Activated effector memory CD4-positive, alpha-beta T cell treated with Interleukin-2 at 50 U/mL for 16 hours (primary cell): ENCODE data around the gene BHLHE23.
A peak's percentile ranks its signal among the peaks of the same experiment; 100 is the strongest.

ENCODE experiments used
- DNase-seq: peaks from one replicate; pipeline ENCODE4 v3.0.0-alpha.2; 2020

The BHLHE23 gene

DNA sequence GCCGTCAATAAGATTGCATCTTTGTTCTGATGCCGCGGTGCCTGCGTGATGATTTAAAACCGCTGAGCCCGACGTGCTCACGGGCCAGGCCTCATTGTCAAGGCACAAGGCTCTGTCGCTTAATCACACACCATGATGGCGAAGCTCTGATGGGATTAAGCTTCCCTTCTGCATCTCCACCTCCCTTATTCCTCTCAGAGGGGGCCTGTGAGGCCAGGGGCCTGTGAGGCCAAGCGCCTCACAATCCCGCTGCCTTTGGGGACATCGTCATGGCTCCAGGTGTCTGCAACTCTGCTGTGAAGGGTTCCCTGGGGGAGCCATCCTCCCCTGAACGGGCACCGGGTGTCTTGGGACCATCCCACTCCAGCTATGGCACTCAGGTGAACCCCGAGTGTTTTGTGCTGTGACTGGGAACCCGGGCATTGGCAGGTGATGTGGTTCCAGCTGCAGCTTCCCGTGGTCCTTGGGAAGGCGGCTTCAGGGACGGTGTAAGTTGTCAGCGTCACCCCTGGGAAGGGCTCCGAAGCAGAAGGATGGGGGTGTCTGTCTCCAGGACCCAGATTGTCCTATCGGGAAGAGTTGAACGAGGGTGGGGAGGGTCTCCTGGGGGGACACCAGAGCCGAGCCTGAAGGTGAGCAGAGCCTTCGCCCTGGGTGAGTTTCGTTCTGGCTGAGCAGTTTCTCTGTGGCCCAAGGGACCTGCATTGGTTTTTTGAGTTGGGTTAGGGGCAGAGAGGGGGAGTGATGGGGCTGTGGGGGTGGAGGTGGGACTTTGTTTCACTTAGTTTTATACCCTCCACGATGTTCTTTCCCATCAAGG, 18.0 kb upstream of the BHLHE23 start:
- DNase-seq: no peak

DNA sequence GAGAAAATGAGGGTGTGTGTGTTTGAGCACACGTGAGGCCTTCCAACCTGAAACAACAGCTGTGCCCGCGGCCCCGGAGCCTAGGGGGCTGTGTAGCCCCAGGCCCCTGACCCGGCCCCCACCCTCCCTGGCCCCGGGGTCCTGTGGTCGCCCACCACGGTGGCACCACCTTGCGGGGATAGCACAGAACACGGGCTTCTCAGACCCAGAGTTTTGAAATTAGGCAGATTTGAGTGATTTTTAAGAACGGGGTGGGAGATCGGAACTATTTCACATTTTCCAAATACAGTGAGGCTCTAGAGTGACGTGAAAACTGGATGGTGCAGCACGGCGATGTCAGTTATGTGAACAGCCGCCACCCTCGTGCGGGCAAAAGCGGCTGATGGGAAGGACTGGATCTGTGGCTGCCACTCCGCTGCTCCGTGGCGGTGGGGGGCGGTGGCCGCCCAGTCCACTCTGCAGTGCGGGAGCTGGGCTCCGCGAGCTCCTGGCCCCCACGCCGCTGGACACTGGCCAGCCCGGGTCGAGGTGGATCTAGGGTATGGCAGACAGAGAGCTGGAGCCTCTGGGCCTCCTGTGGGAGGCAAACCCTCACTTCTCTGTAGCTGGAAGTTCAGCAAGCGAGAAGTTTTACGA, 17.3 kb upstream of the BHLHE23 start:
- DNase-seq: no peak

DNA sequence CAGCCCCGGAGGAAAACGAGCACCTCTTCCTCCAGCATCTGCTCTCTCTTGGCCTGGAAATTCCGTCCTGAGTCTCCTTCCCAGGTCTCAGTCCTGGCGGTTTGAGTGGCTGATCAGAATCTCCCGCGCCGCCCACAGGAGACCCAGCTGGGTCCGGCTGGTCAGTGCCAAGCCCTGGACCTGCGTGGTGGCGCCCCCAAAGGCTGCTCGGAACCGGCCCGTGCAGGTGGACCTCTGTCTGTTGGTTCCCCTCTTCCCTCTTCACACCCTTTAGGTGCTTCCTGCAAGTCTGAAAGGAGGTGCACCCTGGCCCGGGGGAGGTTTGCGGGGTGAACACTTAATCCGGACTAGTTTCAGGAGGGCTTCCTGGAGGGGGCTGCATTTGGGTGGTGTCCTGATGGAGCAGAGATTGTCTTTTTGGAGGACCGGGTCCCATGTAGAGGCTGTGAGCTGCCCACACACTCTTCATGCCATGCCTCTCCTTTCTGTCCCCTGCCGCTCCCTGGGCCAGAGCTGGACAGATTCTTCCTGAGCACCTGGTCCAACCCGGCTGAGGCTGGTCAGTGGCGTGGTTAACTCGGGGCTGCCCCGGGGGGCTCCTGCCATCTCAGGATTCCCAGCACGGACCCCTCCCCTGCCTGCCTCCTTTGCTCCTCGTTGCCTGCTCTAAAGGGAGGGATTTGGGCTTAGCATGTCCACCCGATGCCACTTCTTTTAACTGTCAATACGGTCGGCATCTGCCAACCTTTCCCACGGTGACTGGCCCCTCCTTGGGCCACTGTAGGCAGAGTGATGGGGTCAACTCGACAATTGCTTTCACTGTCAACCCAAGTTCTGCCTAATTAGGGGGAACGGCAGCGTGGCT, 16.5 kb upstream of the BHLHE23 start:
- no peak for DNase-seq

DNA sequence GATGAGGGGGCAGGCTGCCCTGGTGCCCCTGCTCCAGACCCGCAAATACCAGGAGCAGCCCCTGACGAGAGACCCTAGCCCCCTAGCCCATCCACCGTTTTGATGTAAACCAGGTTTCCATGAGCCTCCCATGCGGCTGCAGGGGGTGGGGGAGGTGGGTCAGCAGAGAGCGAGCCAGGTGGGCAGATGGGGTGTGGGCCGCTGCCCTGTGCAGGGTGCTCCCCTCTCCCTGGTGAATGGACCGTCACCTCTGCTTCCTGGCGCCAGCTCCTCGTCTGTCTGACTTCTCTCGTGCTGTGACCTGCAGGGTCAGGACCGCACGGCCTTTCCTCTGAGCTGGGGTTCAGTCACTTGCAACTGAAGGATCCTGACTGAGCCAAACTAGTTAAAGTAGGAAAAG, 15.7 kb upstream of the BHLHE23 start:
- DNase-seq: no peak

DNA sequence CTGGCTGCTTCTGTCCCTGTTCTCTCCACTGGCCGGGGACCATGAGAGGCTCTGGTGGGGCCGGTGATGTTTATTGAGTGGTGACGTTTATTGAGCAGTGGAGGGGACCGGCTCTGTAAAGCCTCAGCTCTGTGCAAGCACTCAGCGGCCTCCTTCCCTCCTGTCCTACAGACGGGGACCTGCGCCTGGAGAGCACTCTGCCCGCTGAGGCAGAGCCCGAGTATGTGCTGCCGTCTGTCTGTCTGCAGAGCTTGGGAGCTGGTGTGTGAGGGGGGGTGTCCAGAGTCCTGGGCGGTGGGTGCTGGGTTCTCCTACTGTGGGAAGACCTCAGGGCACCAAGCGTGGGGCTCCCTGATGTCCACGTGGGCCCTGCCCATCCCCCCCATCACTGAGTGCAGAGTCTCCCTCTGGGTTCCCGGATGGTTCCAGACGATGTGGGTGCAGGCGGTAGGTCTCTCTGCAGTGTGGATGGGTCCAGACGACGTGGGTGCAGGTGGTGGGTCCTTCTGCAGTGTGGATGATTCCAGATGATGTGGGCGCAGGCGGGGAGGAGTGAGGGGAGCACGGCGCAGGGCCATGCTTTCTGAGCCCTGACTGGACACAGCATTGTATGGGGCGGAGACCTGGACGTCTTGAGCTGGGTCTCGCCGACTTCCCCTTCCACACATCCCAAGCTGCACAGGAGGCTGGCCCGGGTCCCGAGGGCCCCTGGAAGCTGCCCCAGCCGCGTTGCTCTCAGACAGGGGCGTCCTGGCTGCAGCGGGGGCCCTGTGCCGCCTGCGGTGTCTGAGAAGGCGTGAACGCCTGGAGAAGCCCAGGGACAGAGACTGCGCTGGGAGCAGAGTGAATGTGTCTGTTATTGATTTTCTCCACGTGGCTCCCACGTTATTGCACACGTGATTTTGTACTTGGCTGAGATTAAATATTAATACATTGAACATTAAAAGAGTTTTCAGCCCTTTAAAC, 14.9 kb upstream of the BHLHE23 start:
- DNase-seq: no peak

DNA sequence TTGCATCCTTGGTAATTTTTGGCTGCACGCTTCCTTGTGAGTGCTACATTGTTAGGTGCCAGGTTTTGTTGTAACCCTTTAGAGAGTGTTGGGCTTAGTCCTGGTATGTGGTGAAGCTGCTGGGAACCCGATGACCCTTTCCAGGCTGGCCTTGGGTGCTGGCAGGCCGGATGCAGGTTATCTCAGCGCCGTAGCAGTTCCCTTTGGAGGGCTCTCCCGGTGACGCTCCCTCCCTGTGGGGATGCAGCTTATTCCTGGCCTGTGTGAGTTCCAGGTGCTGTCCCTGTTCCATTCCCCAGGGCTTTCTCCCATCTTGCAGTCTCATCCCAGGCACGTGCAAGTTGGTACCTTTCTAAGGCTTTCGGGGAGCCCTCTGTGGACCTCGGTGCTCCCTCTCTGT, 13.9 kb upstream of the BHLHE23 start:
- no peak for DNase-seq

DNA sequence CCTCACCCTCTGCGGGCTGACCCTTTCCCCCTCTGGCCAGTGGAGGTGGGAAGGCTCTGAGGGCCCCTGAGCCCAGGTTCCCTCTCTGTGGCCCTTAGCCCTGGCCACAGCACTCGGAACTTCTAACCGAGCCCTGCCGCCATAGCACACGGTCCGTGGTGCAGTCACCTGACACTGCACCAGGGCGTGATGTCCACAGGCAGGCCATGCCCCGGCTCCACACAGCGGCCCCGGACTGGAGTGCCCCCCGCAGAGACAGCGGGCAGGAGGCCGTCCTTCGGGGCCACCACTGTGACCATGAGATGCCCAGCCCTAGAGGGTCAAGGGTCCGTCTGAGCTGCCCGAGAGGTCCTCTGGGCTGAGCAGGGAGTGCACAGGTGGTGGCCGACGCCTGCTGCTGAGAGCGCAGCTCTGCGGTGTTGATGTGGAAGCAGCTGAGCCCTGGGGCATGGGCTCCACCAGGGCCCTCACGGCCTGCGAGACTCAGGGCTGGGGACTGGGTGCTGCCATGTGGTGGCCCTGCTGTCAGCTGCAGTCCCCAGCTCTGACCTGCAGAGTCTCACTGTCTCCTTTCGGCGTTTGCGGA, 11.2 kb upstream of the BHLHE23 start:
- no peak for DNase-seq

DNA sequence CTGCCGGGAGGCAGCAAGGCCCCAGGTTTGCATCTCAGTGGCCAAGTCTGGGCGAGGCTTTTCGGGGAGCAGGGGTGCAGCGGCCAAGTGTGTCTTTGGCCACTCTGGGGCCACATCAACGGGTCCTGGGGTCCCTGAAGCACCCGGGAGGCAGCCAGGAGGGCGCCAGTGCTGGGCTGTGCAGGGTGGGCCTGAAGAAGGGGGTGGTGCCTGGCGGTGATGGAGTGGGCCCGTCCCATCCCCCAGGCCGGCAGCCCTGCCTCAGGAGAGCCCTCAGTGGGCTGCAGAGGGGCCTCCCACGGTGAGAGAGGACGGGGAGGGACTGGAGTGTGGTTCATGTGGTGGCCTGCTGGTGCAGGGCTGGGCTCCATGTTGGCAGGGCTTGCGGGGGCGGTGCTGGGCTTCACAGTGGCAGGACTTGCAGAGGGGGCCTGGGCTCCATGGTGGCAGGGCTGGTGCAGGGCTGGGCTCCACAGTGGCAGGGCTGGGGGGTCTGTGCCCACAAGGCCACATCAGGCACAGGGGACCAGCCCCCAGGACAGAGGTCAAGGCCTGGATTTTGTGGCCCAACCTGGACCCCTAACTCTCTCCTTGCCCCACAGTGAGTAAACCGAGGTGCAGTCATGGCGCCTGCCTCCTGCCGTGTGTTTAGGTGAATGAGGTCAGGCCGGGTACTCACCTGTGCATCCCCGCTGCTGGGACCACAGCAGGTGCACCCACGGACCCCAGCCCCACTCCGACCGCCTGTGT, 10.5 kb upstream of the BHLHE23 start:
- no peak for DNase-seq

DNA sequence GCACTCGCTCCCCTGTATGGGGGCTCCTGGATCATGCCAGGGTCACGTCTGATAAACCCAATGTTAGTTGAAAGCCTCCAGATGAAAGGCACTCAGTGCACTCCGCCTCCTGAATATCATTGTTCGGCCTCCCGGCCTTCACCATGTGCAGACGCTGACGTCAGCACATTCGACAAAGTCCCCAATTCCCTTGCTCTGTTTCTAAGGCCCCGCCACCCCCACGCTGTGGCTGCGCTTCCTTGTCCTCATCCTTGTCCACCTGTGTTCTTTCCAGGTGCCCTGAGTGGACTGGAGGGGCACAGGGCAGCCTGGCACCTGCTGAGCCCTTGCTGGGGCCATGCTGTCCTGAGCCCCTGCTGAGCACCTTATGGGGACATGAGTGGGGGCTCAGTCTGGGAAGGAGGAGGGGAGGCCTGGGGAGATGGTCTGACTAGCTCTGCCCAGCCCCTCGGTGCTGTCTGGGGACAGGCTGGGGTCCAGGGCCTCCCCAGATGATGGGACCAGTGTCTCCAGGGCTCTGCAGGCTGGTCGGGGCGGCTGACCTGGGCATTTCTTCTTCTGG, 9.8 kb upstream of the BHLHE23 start:
- no peak for DNase-seq

DNA sequence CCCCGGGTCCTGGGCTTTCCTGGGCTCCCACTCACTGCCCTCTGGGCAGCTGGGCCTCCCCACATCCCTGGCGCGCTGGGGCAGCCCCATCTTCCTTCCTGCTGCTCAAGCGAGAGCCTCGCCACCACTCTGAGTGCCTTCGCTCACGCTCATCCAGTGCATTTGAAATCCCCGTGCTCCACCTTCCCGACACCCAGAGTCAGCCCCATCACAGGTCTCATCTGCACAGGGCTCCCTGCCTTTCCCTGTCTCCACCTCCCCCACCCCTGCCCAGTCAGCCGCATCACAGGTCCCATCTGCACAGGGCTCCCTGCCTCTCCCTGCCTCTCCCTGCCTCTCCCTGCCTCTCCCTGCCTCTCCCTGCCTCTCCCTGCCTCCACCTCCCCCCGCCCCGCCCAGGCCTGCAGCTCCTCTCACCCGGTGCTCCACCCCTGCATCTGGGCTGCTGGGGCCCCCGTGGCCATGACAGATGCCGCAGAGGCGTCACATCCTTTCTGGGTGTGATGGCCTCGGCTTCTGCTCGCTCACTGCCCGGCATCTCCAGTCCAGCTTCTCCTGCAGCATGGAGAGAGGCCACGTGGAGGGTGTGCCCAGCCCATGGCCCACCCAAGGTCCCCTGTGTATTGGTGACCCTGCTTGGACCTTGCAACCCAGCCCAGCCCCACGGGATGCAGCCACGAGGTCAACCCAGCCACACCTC, 9.0 kb upstream of the BHLHE23 start:
- DNase-seq: no peak

DNA sequence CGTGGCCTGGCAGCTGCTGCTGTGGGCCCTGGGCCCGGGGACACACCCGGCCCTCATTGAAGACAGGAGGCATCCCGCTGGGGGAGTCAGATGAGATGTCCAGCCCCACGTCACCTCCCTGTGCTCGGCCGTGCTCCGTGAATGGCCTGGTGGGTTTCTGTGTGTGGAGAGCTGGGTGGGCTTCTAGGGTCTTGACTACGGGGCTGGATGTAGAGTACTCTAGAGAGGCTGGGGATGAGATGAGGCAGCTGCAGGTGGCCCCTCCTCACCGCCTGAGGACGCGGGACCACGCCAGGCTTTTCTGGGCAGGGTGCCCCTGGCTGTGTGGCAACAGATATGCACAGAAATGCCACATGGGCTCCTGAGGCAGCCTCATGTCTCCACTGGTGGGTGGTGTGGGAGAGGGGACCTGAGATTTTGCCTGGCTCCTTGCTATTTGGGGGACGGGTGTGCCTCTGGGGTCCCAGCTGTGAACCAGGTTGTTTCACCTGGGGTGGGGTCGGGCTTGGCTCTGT, 8.4 kb upstream of the BHLHE23 start:
- no peak for DNase-seq

DNA sequence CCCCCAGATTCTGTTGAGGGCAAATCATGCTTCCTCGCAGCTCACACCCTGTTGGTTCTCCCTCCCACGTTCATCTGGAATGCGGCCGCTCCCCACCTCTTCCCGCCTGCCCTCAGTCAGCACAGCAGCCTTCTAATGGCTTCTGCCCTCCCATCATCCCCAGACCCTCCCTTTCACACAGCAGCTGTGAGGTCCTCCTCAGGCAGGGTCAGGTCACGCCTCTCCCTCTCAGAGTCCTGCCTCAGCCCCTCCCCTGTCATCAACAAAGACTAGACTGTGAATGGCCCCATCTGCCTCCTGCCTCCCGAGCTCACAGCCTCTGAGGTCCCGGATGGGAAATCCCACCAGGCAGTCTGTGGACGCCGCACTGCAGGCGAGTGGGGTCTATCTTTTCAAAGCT, 7.9 kb upstream of the BHLHE23 start:
- no peak for DNase-seq

DNA sequence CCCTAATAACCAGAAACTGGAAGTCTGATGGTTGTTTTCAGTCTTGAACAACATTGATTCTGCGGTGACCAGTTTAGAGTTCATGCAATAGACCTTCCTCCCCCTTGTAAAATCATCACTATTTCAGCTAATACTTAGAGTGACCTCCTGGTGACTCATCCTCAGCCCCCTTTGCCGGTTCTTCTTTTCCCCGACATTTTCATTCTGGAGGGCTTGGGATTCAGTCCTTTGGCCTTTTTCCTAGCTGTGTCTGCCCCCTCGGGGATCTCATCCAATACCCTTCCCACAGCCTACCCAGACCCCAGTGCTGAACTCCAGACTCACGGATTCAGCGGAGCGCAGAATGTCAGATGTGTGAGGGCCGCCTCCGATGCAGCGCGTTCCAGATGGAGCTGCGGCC, 7.5 kb upstream of the BHLHE23 start:
- DNase-seq: no peak

DNA sequence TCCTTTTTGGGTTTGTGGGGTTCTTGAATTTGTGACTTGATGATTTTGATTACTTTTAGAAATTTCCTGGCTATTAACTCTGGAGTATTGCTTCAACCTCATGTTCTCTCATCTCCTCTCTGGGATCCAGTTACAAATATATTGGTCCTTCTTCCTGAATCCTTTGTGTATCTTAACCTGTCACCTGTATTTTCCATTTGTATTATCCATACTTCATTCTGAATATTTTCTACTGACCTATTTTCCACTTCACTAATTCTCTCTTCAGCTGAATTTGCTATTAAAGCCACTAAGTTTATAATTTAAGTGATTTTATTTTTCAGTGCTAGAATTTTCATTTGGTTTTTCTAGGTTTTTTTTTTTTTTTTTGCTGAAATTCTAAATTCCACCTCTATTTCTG, 6.4 kb upstream of the BHLHE23 start:
- no peak for DNase-seq

DNA sequence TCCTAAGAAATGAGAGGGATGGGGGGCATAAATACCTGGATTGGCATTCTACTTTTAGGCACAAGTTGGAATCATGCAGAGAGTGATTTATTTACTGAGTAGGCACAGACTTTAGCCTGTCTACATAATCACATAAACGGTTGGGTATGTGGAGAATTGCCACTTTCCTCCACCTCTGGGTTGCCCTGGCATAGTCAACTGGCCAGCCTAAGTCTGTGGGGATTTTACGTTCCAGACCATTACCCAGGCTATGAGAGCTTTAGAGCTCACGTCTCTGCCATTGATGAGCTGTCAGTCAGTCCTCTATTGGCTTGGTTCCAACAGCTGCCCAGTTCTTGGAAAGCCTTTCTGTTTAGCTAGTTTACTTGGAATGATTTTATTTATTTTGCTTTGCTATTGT, 5.0 kb upstream of the BHLHE23 start:
- no peak for DNase-seq

DNA sequence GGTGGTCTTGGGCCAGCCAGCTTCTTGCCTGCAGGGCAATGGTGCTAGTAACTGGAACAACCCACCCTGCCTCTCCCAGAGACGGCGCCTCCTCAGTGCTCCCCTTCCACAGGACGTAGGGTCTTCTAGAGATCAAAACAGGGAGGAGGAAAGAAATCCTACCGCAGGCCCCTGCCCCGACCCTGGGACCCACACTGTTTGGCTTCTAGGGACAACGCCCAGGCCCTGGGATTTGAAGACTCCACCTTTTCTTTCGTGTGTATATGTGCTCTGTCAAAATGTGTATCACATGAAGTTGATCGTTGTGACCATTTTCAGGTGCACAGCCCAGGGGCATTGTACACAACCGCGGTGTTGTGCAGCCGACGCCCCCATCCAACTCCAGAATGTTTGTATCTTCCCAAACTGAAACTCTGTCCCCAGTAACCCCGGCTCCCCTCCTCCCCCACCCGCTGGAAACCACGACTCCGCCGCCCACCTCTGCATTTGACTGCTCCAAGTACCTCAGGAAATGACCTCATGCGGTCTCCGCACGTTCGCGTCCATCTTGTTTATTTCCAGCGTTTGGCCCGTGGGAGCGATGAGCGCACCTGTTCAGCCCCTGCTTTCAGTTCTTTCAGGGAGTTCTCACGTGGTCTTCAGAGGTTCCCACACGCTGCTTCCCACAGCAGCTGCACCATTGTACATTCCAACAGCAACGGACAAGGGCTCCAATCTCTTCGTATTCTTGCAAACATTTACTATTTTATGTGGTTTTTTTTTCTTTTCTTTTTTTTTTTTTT, 3.4 kb upstream of the BHLHE23 start:
- peak; percentile 57 for DNase-seq

DNA sequence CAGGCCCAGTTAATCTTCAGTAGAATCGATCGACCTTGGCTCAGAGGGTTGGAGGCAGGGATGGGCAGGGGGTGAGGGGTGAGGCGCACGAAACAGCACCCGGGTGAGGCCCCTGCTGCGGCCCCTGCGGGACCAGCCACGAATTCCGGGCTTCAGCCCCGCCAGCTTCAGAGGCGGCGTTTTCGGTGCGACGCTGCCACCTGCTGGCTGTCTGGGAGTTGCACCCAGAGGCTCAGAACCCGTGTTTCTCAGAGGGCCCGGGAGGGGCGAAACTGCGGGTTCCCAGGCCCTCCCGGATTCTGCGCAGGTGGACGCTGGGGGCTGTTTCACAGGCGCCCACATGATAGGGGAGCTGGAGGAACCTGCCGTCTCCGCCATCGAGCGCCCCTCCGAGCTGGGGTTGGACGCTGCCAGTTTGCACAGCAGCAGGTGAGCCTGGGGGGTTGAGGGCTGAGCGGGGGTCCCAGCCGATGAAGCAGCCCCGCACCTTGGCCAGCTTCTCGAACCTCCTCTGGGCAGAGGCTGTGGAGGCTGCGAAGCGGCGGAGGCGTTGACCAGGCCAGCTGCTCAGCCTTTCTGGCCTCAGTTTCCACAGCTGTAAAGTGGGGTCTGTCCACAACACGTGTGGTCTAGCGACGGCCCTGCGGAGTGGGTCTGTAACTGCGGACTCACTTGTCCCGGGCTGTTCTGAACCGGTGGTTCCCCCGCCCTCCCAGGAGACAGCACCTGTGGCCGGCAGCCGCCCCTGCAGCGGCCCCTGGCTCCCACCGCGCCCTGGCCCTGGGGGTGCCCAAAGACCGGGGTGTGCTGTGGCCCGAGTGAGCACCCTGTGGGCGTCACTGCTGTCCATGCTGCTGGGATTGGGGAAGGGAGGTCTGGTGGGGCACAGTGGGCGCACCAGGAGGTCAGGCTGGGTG, 2.5 kb upstream of the BHLHE23 start:
- DNase-seq: peak; percentile 74

DNA sequence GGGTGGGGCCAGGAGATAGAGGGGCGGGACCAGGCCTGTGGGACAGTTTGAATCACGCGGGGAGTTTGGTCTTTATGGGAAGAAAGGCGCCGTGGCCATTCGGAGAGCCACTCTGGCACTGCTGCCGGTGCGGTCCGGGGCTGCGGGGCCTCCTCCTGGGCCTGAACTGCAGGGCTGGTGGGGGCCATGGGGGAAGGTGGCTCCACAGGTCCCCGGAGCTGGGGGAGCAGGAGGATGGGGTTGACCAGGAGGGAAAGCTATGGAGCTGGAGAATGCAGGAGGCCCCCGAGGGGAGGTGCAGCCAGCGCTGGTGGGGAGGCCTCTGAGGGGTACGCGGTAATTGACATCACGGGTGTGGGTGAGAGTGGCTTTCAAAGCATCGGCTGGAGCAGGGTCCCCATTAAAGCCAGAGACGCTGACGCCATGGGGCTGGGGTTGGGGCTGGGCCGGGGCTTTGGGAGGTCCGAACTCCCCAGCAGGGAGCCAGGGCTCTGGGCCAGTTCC, 1.8 kb upstream of the BHLHE23 start:
- no peak for DNase-seq
